Mesothelial cell of epicardium (in vitro differentiated cells): ENCODE measurements around the gene RNF169. TPM values are rescaled to one million over a fixed set of nuclear protein-coding genes. Genes with fewer than 3 reads are reported as not detected.
"Not testable (repeated sequence)": the region's sequence is repeated elsewhere in the genome, so short reads cannot be mapped to it uniquely, and the experiment has no call there.

ENCODE experiments used
- DNase-seq, 2 experiments: peaks; one replicate each; pipeline ENCODE4 v3.0.0; 2021; ENCODE audit warnings: low spot score in 2 of 2; ENCODE audit not compliant: unreplicated experiment in 2 of 2
- H3K27ac Mint-ChIP-seq: 2 replicates; pipeline ENCODE4 v1.8.0; 2021; ENCODE audit warnings: mixed read lengths
- H3K27me3 Mint-ChIP-seq: 2 replicates; pipeline ENCODE4 v1.8.0; 2021; ENCODE audit warnings: low read depth, mixed read lengths
- H3K36me3 Mint-ChIP-seq: 2 replicates; pipeline ENCODE4 v1.8.0; 2021; ENCODE audit warnings: mixed read lengths
- H3K4me1 Mint-ChIP-seq: 2 replicates; pipeline ENCODE4 v1.8.0; 2021; ENCODE audit warnings: mixed read lengths
- H3K4me3 Mint-ChIP-seq: 2 replicates; pipeline ENCODE4 v1.8.0; 2021; ENCODE audit warnings: mild to moderate bottlenecking, moderate library complexity, mixed read lengths
- H3K9me3 Mint-ChIP-seq: 2 replicates; pipeline ENCODE4 v1.8.0; 2021; ENCODE audit warnings: mixed read lengths
- total RNA-seq: library from RNA; stranded (reverse); gene quantifications from 3 replicates; pipeline ENCODE4 v1.2.1, GENCODE V29; 2021
- TF ChIP-seq, protein P1 (sequence below): fragments of 200-600 bp; sonication (generic); IDR thresholded peaks from one replicate; pipeline ENCODE4 v1.5.0; 2021; ENCODE audit warnings: antibody characterized with exemption; ENCODE audit not compliant: unreplicated experiment

The RNF169 gene
- total RNA-seq, 1 donor from 2014 or later: 24.2 TPM

DNA sequence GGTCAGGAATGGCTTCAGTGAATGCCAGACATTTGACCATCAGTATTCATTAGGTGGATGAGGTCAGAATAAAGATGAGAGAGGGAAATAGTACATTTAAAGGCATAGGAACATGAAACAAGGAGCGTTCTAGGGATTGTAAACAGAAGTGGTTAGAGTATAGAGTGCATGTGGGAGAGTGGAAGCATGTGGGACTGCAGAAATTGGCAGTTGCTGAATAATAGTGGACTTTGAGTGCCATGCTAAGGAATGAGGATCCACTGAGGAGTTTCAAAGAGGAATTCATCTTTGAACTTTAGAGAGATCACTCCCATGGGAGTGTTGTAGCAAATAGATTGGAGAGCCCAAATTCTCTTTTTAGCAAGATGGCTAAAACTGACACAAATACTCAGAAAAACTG is 7.9 kb downstream of the RNF169 start:
- TF ChIP-seq, protein P1, sequence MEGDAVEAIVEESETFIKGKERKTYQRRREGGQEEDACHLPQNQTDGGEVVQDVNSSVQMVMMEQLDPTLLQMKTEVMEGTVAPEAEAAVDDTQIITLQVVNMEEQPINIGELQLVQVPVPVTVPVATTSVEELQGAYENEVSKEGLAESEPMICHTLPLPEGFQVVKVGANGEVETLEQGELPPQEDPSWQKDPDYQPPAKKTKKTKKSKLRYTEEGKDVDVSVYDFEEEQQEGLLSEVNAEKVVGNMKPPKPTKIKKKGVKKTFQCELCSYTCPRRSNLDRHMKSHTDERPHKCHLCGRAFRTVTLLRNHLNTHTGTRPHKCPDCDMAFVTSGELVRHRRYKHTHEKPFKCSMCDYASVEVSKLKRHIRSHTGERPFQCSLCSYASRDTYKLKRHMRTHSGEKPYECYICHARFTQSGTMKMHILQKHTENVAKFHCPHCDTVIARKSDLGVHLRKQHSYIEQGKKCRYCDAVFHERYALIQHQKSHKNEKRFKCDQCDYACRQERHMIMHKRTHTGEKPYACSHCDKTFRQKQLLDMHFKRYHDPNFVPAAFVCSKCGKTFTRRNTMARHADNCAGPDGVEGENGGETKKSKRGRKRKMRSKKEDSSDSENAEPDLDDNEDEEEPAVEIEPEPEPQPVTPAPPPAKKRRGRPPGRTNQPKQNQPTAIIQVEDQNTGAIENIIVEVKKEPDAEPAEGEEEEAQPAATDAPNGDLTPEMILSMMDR: no peak
- no peak overlapping the region for H3K4me3 Mint-ChIP-seq

DNA sequence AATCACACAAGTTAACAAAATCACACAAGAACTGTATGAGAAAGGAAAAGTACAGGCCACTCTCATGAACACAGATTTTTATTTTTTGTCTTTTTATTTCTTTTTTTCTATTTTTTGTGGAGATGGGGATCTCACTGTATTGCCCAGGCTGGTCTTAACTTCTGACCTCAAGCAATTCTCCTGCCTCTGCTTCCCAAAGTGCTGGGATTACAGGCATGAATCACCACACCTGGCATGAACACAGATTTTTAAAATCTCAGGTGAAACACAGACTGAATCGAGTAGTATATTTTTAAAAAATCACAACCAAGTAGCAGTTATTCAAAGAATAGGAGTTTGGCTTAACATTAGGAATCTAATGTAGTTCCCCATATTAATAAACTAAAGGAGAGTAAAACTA is 18.3 kb downstream of the RNF169 start:
- H3K9me3 Mint-ChIP-seq: peaks cover 24% of the 10 kb centered on the region
- H3K27me3 Mint-ChIP-seq: no peaks in the 10 kb centered on the region

More for the DNA sequence above, 7.9 kb downstream of the RNF169 start:
- Mint-ChIP-seq H3K27ac (no peak overlapping the region), H3K27me3 (no peaks in the 10 kb centered on the region), H3K9me3 (peaks cover 5% of the 10 kb centered on the region), H3K36me3 (peaks cover 5% of the 10 kb centered on the region), H3K4me1 (peaks cover 22% of the 10 kb centered on the region)
- no peak for DNase-seq

DNA sequence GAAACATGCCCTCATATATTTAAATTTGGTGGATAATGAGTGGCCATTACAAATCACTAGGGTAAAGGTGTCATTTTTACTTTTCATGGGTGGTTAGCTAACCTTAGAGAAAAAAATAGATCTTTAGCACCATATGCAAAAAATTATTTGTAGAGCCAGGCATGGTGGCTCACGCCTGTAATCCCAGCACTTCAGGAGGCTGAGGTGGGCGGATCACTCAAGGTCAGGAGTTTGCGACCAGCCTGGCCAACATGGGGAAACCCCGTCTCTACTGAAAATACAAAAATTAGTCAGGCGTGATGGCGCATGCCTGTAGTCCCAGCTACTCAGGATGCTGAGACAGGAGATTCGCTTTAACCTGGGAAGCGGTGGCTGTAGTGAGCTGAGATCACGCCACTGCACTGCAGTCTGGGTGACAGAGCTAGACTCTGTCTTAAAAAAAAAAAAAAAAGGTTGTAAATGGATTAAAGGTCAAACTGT is 19.6 kb downstream of the RNF169 start:
- not testable (repeated sequence) for H3K4me1 Mint-ChIP-seq, H3K27ac Mint-ChIP-seq, DNase-seq, H3K4me3 Mint-ChIP-seq, H3K27me3 Mint-ChIP-seq
- Mint-ChIP-seq H3K9me3 (peaks cover 14% of the 10 kb centered on the region), H3K36me3 (peaks cover 12% of the 10 kb centered on the region)

More for the DNA sequence above, 18.3 kb downstream of the RNF169 start:
- H3K4me3 Mint-ChIP-seq: no peak overlapping the region
- no peak for DNase-seq
- no peak overlapping the region for H3K27ac Mint-ChIP-seq
- TF ChIP-seq, protein P1: no peak
- H3K36me3 Mint-ChIP-seq: peaks cover 22% of the 10 kb centered on the region
- no peaks in the 10 kb centered on the region for H3K4me1 Mint-ChIP-seq

DNA sequence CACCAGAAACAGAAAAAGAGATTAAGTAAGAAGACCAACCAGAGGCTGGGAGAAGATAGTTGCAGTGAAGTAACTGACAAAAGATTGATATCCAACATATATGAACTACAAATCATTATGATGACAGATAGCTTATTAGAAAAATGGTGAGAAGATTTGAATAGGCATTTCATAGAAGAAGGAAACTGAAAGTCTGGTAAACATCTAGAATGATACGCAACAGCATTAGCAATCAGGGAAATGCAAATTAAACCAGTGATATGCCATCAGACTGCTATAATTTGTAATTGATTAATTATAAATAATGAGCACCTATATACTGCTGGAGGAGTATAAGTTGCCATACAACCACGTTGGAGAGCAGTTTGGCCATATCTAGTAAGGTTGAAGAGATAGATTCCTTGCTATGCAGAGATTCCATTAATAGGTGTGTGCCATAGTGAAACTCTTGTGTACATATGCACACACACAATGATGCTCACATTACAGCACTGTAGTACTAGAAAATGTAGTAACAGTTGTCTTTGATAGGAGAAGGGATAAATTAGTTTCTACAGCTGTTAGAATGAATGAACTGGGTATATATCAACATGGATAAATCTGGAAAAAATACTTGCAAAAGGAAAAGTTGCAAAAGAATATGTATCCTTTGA is 20.5 kb downstream of the RNF169 start:
- Mint-ChIP-seq H3K36me3 (peaks cover 5% of the 10 kb centered on the region), H3K4me1 (peaks cover 6% of the 10 kb centered on the region), H3K9me3 (peaks cover 5% of the 10 kb centered on the region), H3K27ac (no peak overlapping the region), H3K27me3 (no peaks in the 10 kb centered on the region), H3K4me3 (no peak overlapping the region)
- TF ChIP-seq, protein P1: no peak
- no peak for DNase-seq

DNA sequence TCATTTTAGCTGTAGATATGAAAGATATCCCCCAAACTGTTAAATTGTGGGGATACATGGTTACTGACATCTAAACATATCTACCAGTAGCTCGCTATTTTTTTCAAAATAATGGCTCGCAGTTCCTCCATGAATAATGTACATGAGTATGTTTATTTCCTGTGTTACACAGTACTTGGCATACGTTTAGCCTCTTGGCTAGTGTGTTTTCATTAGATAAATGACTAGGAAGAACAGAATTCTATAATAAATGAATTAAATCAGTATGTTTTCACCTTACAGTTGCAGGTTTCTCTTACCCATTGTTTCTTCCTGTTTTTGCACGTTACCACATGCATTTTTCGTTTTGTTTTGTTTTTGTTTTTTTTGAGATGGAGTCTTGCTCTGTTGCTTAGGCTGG is 21.8 kb downstream of the RNF169 start:
- Mint-ChIP-seq H3K9me3 (no peaks in the 10 kb centered on the region), H3K36me3 (no peaks in the 10 kb centered on the region), H3K27me3 (no peaks in the 10 kb centered on the region), H3K4me3 (no peak overlapping the region), H3K4me1 (peaks cover 6% of the 10 kb centered on the region), H3K27ac (no peak overlapping the region)
- TF ChIP-seq, protein P1: no peak
- no peak for DNase-seq

DNA sequence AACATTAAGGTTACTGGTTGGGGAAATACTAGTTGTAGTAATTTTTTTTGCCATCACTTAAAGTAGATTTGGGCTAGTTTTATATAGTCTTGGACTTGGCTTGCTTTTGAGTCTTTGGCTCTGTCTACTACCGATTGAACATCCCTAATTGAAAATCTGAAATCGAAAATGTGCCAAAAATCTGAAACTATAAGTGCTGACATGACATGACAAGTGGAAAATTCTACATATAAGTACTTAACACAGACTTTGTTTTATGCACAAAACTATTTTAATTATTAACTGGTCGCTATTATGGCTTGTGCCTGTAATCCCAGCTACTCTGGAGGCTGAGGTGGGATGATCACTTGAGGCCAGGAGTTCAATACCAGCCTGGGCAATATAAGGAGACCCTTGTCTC is 22.5 kb downstream of the RNF169 start:
- no peak for DNase-seq
- Mint-ChIP-seq H3K36me3 (peaks cover 2% of the 10 kb centered on the region), H3K9me3 (no peaks in the 10 kb centered on the region), H3K4me3 (no peak overlapping the region), H3K27ac (no peak overlapping the region), H3K27me3 (no peaks in the 10 kb centered on the region), H3K4me1 (peaks cover 6% of the 10 kb centered on the region)
- TF ChIP-seq, protein P1: no peak
